DMS79 (cell line): Measurements from ENCODE around the gene UBE2J2.

Source experiments
- DNase-seq: peaks from one replicate; lab custom pipeline; 2025; lab: John Stamatoyannopoulos, UW

Gene UBE2J2

DNA sequence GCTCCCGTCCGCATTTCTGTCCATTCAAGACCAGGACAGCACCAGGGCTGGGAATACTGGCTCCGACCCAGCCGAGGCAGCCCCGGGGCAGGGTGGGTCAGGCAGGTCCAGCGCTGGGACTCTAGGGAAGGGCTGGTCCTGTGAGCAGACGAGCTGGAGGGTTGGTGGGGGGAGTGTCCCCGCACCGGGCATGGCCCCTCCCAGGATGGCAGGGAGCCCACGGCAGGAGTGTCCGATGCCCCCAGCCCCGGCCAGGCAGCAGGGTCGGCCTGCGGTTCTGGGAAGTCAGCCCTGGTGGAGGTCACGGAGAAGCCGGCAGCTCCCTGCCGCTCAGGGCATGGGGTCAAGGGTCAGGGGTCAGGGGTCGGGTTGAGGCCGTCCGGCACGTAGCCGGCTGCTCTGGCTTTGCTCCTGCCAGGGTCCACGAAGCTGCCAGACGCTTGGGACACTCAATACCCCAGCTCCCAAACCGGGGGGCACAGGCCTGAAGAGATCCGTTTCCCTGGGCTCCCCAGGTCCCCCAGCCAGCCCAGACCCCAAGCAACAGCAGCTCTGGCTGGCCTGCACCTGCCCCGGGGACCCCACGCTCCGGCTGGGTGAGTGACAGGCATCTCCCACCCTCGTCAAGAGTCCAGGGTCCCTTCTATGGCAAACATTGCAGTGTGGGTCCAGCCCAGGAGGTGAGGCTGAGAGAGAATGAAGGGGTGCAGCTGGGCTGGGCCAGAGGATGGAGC lies 33.9 kb downstream of the UBE2J2 start:
- DNase-seq, result no peak

DNA sequence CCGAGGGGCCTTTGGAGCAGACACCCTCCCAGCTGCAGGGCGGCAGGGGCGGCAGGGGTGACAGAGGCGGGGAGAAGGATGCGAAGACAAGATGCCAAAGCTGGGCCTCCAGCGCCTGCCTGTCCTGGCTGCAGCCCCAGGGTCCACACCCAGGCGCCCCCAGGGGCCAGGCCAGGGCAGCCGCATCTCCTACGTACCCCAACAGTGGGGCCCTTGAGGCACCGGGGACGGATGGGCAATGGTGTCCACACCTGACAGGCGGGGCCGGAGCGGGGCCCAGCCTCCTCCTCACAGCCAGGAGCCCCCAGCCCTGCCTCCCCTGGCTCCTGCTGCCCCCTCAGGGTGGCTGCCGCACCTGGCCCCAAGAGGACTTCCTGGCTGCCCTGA lies 34.4 kb downstream of the UBE2J2 start:
- no peak for DNase-seq

DNA sequence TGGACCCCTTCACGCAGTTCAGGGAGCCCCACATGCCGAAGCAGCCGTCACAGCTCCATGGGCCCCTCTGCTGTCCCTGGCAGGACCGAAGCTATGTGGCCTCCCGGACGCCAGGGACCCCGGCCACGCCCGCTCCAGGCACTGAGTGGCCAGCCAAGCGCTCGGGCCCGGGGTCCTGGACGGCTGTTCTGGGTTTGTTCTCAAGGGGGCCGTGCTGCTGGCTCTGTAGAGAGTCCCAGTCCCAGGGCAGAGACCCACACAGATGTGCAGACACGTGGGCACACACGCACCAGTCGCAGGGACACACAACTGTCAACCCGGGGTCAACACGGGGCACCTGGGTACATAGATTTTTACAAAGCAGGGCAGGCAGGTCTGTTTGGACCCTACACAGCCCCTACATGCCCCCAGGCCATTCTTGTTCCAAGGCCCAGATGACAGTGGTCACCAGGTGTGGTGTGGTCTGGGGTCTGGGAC lies 34.9 kb downstream of the UBE2J2 start:
- no peak for DNase-seq

DNA sequence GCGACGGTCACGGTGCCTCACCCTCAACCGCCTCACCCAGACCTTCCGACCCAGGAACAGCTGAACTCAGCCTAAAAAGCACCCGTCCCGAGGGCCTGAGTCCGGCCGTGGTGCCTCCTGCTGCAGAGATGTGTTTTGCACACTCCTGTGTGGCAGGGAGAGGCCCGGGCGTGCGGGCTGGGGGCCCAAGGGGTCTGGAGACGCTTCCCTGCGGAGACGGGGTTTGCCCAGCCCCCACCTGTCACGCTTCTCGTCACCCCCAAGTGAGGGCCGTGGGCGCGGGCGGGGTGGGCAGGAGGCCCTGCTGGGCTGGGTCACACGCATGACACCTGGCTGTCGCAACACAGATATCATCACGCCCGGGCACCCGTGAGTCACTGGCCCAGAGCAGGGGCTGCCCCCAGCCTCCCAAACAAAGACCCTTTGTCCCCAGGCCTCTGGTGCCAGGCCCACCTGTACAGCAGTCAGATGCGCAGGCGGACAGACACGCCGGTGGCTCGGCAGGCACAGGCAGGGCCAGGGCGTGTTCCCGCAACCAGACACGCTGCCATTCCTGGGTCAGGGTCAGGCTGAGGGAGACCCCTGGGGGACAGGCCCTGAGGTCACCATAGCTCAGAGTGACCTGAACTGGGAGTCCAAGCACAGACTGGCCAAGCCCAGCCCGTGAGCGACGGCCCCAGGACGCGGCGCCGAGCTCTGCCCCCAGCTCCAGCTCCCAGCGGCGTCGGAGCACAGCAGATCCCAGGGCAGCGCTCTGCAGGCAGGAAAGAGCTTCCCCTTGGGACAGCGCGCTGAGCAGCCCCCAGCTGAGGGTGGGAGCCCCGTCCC lies 35.6 kb downstream of the UBE2J2 start:
- no peak for DNase-seq

DNA sequence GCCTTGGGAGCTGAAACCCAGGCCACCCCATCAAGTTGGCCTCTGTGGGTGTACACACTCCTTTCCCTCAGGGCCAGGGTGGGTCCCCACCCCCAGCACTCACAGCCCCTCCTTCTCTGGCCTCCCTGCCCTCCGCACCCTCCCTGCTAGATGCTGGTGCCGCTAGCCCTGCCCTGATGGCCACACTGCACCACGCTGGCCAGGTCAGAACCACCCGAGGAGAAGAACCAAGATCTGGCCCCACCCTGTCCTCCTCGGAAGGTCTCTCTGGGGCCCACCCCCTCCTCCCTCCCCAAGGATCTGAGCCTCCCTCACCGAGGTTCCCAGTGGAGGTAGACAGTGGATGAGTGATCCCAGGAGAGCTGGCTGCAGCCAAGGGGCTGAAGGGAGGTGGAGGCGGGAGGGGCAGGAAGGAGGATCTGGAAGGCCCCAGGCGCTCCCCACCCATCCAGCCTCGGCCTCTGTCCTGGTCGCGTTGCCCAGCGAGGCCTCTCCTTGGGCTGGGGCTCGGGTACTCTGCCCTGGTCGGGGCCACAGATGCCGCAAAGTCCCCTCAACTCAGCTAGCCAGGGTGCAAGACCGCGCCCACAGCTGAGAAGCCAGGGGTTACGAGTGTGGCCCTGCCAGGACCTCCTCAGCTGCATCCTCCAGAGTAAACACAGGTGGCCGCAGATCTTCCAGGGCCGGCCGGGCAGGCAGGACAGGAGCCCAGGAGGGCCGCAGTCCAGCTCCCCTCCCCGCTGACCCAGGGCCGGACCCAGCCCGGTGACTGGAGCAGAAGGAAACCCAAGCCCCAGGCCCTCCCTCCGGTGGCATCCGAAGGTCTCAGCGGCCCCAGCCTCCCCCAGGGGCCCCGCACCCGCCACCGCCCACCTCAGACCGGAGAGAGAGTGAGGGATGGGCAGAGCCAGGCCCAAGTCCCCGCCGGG lies 36.4 kb downstream of the UBE2J2 start:
- DNase-seq, result no peak

DNA sequence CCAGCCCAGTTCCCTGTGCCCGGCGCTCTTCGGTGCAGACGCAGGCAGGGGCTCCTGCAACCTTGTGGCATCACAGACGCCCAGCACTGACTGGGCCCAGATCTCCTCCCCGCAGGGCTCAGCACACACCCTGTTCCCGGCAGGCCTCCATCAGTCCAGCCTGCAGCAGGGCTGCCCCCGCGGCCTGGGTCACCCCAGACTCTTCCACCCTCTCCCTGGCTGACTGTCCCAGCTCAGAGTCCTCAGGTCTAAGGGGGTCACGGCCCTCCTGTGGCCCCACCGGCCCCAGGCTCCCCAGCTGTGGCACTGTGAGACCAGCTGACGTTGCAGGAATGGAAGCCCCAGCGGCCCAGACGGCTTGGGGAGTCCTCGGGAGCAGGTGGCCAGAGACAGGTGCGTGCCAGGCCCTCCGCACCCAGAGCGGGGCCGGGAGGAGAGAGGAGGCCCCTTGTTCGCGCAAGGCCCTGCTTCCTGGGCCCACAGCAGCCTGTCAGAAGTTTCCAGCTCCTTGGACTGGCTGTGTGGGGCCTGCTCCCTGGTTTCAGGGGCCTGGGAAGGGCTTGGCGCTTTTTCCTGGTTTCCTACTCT lies 37.4 kb downstream of the UBE2J2 start:
- DNase-seq, result no peak

DNA sequence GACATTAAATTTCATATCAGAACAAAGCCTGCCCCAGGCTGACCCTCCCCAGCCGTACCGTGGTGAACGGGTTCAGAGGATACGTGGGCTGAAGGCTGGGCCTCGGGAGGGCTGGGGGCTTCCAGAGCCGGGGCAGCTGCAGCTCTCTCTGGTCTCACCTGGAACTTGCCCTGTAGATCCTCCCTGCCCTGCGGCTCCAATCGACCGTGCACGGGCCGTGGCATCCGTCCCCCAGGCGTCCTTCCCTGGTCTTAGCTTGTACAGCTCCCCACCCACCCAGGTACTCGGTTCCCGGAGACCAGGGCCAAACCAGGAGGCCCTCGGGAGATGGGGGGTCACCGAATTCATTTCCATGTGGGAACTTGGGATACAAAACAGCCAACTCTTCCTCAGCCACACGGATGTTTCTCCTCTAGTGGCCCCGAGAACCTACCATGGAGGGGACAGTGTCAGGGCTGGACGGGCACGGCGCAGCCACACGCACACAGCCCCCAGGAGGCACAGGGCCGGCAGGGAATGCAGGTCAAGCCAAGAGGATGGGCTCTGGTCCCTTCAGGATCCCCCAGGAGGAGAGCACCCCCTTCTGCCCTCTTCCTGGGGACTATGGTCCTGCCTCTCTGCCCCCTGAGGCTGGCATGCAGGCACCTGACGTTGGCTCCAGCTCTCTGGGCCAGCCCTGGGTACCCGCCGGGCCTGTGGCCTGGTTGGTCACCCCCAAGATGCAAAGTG lies 38.5 kb downstream of the UBE2J2 start:
- DNase-seq, result no peak

DNA sequence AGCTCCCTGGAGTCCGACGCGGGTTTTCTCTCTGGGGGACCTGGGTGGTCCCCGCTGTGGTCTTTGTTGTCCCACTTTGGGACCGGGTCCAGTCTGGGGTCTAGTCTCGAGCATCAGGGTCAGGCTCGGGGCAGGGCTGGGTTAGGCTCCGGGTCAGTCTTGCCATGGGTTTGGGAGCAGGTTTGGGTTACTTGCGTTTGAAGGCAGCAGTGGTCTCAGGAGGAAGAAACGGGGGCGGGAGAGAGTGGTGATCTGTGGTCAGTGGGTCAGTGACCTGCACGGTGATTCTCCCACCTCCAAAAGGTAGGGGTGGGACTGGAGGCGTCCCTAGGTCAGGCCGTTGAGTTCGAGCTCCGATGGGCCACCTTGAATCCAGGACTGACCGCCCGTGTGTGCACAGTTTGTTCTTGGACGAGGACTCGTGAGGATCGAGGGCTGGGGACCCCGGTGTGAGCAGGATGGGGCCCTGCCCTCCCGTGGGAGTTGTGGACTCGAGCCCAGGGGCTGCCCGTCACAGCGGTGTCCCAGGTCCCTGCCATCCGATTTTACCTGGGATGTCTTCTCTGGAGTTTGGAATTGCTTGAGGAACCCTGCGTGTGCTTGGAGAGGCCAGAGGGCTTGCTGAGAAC lies 39.4 kb downstream of the UBE2J2 start:
- no peak for DNase-seq

DNA sequence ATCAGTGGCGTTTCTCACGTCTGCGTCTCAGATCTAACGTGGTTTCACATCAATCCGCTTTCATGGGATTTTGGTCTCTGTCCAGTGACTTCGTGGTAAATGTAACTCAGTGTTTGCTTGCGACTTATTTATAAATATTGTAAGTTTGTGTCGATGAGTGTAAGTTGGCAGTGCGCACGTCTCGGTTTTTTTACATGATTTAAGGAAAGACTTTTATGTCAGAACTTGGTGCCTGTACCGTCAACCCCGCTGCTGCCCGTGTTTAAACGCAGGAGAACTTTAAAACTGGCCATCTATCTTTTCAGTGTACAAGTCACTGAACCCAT lies 40.1 kb downstream of the UBE2J2 start:
- DNase-seq, result no peak

DNA sequence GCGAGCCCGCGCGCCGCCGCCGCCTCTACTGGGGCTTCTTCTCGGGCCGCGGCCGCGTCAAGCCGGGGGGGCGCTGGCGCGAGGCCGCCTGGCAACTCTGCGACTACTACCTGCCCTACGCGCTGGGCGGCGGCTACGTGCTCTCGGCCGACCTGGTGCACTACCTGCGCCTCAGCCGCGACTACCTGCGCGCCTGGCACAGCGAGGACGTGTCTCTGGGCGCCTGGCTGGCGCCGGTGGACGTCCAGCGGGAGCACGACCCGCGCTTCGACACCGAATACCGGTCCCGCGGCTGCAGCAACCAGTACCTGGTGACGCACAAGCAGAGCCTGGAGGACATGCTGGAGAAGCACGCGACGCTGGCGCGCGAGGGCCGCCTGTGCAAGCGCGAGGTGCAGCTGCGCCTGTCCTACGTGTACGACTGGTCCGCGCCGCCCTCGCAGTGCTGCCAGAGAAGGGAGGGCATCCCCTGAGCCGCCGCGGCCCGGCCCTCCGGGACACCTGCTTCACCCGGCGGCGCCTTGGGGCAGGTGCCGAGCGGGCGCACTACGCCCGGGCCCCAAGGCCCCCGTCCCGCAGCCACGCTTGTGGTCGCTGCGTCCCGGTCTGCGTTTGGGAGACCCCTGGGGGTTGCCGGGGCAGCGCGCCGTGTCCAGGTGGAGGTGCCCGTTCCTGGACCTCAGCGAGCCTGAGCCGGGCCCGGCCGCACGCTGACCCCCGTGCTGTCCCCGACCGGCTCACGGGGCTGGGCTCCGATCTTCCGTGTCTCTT lies 40.7 kb downstream of the UBE2J2 start:
- DNase-seq, result no peak

DNA sequence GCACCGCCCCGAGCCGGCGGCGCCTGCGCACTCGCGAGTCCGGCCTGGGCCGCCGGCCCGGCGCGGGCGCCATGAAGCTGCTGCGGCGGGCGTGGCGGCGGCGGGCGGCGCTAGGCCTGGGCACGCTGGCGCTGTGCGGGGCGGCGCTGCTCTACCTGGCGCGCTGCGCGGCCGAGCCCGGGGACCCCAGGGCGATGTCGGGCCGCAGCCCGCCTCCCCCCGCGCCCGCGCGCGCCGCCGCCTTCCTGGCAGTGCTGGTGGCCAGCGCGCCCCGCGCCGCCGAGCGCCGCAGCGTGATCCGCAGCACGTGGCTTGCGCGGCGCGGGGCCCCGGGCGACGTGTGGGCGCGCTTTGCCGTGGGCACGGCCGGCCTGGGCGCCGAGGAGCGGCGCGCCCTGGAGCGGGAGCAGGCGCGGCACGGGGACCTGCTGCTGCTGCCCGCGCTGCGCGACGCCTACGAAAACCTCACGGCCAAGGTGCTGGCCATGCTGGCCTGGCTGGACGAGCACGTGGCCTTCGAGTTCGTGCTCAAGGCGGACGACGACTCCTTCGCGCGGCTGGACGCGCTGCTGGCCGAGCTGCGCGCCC lies 41.4 kb downstream of the UBE2J2 start, which contains the start of gene B3GALT6:
Gene B3GALT6, plus strand, starts transcription at position 30 of the 588 bp plus-strand sequence. Its CDS starts 42 bp downstream, at position 72.
- DNase-seq, result no peak

DNA sequence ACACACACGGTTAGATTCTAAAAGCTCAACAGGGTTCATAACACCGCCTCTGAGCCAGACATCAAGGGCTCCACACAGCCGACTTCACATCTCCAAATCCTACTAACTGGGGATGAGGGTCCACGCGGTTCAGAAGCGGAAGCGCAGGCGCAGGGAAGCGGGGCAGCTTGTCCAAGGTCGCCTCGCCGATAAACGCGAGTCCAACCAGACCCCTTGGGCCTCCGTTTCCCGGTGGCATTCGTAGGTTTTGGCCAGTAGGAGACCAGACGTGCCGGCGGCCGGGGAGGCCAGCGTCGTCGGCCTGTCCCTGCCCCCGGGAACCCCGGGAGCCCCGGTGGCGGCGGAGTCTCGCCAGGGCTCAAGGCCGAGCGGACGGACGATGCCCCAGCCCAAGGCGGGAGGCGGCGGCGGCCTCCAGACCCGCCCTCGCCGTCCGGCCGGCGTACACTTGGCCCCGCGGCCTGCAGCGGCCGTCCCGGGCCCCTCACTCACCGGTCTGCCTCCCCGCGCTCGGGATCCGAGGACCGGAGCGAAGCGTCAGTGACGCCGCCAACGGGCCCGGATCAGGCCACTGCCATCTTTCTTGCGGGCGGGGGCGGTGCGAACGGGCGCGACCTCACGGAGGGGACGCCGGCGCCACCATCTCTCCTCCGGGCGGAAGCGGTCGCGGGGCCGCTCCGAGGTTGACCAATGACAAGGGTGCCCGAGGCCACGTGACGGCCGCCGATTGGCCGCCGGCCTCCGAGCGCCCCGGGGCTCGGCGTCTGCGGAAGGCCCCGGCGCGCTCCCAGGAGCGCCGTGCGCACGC lies 42.0 kb downstream of the UBE2J2 start, which contains the start of gene SDF4:
Gene SDF4, minus strand, starts transcription at position 602 of the 808 bp plus-strand sequence. CDS start 3,229 bp downstream, outside the sequence.
- peak; percentile 86 for DNase-seq

DNA sequence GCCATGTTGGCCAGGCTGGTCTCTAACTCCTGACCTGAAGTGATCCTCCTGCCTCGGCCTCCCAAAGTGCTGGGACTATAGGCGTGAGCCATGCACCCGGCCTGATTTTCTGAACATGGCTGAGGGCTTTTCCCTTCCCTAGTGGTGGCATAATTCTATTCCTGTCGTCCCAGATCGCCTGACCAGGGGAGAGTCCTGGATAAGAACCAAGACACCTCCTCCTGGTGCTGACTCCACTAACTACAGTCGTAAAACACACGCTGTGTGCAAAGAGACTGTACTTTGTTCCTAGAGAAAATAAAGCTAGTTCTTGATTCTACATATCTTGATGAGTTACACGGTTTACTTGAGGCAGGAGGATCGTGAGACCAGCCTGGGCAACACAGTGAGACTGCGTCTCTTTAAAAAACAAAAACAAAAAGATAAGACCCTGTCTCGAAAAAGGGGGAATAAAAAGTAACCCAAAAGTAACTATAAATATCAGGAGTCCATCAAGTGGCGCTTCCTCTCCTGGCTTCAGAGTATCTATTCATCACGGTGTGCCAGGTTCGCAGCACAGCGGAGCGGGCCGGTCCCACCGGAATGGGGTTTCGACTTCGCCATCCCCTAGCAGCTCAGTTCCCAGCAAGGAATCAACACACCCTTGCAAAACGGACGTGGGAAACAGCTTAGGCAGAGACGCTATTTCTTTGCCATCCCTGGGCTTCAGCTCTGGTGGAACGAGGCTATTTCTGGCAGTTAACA lies 42.8 kb downstream of the UBE2J2 start:
- no peak for DNase-seq

DNA sequence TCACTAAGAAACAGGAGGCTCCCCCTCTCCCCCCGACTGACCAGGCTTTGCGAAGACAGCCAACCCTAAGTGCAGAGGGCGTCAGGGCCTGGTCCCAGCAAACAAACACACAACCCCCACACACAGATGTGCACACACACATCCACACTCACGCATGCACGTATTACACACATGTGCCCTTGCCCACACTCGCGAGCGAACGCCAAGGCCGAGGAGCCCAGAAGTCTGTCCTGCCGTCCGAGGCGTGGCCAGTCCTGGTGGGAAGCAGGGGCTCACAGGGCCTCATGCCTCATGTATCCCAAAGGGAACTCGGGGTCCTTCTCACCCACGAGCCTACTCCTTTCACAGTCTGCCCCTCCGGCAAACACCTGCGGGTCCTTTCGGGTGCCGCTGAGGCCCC lies 43.9 kb downstream of the UBE2J2 start:
- DNase-seq, result no peak

DNA sequence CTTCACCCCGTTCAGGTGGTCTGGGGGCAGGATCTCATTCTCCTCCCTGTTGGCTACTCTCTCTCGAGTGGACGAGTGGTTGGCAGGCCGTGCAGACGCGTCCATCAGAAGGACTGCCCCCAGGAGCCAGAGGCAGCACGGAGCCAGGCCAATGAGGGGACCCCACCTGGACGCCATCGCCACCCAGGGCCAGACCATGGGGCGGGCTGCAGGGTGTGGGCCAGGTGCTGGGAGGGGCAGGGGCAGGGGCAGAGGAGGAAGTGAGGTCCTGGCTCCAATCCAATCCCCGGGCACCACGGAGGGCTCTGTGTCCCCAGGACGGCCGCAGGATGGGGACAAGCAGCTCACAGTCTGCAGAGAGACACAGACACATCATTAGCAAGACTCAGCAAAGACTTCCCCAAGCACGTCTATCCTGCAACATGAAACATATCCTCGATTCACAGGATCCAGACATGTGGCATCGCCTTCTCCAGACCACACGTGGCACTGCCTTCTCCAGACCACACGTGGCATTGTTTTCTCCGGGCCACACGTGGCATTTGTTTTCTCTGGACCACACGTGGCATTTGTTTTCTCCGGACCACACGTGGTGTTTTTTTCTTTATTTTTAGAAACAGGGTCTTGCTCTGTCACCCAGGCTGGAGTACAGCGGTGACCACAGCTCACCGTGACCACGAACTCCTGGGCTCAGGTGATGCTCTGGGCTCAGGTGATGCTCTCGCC lies 44.9 kb downstream of the UBE2J2 start:
- no peak for DNase-seq

DNA sequence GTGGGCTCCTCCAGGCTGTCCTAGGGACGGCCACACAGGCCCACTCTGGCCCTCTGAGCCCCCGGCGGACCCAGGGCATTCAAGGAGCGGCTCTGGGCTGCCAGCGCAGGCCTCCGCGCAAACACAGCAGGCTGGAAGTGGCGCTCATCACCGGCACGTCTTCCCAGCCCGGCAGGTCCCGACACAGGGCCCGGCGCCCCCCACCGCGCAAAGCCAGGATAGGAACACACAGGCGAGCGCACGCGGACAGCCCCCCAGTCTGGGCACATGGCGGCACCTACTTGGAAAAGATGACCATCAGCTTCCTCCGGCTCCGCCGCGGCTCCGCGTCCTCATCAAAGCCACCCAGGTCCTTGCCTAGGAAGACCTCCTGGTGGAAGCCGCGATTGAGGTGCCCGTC lies 45.5 kb downstream of the UBE2J2 start:
- no peak for DNase-seq

DNA sequence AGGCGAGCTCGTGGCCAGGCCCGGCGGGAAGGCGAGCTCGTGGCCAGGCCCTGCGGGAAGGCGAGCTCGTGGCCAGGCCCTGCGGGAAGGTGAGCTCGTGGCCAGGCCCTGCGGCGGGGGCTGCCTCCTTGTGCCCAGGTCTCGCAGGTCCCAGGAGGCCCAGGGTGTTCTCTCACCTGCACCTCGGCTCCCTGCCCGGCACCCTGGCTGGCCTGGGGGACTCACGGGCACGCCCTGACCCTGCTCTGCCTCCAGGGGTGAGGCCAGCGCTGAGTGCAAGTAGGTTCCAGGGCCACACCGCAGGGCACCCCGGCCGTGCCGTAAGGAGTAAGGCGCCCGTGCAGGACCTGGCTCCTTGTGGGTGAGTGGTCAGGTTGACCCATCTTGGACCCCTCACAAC lies 46.3 kb downstream of the UBE2J2 start:
- DNase-seq, result no peak
